ENCODE data around the gene UGT1A1. TPM values are rescaled to one million over a fixed set of nuclear protein-coding genes. Genes with fewer than 3 reads are reported as not detected.

The UGT1A1 gene
- total RNA-seq, 1 donor from 2014 or later = not detected

- intact Hi-C loops (cut with micrococcal nuclease) = no loop called here
- Mint-ChIP-seq H3K27ac (no peak overlapping the region), H3K27me3 (peaks cover 7% of the 10 kb centered on the region), H3K4me3 (no peak overlapping the region), H3K36me3 (ENCODE audit: low read depth) (no peaks in the 10 kb centered on the region), H3K4me1 (no peaks in the 10 kb centered on the region), H3K9me3 (no peaks in the 10 kb centered on the region)
- TF ChIP-seq CTCF (IDR thresholded peaks at IDR 0.05) = no peak
- no peak for DNase-seq
- ATAC-seq (ENCODE audit: low read depth) = no peak
- POLR2A ChIA-PET = no interaction called here
- CTCF ChIA-PET = no interaction called here
These were observed 32.6 kb downstream of the UGT1A1 start for GRCh38 chr2:233792720-233793119.

- H3K9me3 Mint-ChIP-seq = no peaks in the 10 kb centered on the region
- no peak for TF ChIP-seq CTCF (IDR thresholded peaks at IDR 0.05)
- no peaks in the 10 kb centered on the region for H3K36me3 Mint-ChIP-seq (ENCODE audit: low read depth)
- DNase-seq (no peak), ATAC-seq (ENCODE audit: low read depth) (no peak)
- no peak overlapping the region for H3K27ac Mint-ChIP-seq
- intact Hi-C loops (cut with micrococcal nuclease) = no loop called here
- no peaks in the 10 kb centered on the region for H3K4me1 Mint-ChIP-seq
- CTCF ChIA-PET = no interaction called here
- no peak overlapping the region for H3K4me3 Mint-ChIP-seq
- peaks cover 7% of the 10 kb centered on the region for H3K27me3 Mint-ChIP-seq
- POLR2A ChIA-PET = no interaction called here
These were observed 33.5 kb downstream of the UGT1A1 start for GRCh38 chr2:233793465-233794127.

GRCh38 chr2:233794128-233794658, 34.1 kb downstream of the UGT1A1 start:
- no peaks in the 10 kb centered on the region for H3K9me3 Mint-ChIP-seq
- intact Hi-C loops (cut with micrococcal nuclease) = no loop called here
- no peaks in the 10 kb centered on the region for H3K36me3 Mint-ChIP-seq (ENCODE audit: low read depth)
- no peak for TF ChIP-seq CTCF (IDR thresholded peaks at IDR 0.05)
- H3K4me3 Mint-ChIP-seq = no peak overlapping the region
- no peaks in the 10 kb centered on the region for H3K4me1 Mint-ChIP-seq
- H3K27ac Mint-ChIP-seq = no peak overlapping the region
- H3K27me3 Mint-ChIP-seq = peaks cover 7% of the 10 kb centered on the region
- ChIA-PET CTCF (no interaction called here), POLR2A (no interaction called here)
- DNase-seq (no peak), ATAC-seq (ENCODE audit: low read depth) (no peak)

GRCh38 chr2:233795735-233796171, 35.7 kb downstream of the UGT1A1 start:
- H3K36me3 Mint-ChIP-seq (ENCODE audit: low read depth) = no peaks in the 10 kb centered on the region
- ChIA-PET POLR2A (no interaction called here), CTCF (no interaction called here)
- DNase-seq = no peak
- H3K9me3 Mint-ChIP-seq = peaks cover 2% of the 10 kb centered on the region
- intact Hi-C loops (cut with micrococcal nuclease) = no loop called here
- H3K27me3 Mint-ChIP-seq = peaks cover 7% of the 10 kb centered on the region
- H3K4me1 Mint-ChIP-seq = no peaks in the 10 kb centered on the region
- no peak overlapping the region for H3K27ac Mint-ChIP-seq
- no peak for TF ChIP-seq CTCF (IDR thresholded peaks at IDR 0.05)
- H3K4me3 Mint-ChIP-seq = no peak overlapping the region
- ATAC-seq (ENCODE audit: low read depth) = no peak

- DNase-seq (no peak), ATAC-seq (ENCODE audit: low read depth) (no peak)
- Mint-ChIP-seq H3K36me3 (ENCODE audit: low read depth) (no peaks in the 10 kb centered on the region), H3K4me3 (no peak overlapping the region), H3K4me1 (no peaks in the 10 kb centered on the region), H3K27me3 (peaks cover 7% of the 10 kb centered on the region), H3K27ac (no peak overlapping the region), H3K9me3 (peaks cover 2% of the 10 kb centered on the region)
- intact Hi-C loops (cut with micrococcal nuclease) = no loop called here
- TF ChIP-seq CTCF (IDR thresholded peaks at IDR 0.05) = no peak
- ChIA-PET POLR2A (no interaction called here), CTCF (no interaction called here)
These were observed 36.2 kb downstream of the UGT1A1 start for GRCh38 chr2:233796254-233796653.
